Activated T-cell treated with anti-CD3 and anti-CD28 coated beads, Interleukin-2, amount 50 U/mL, for 4 hours (primary cell): ENCODE measurements around the gene SHROOM4. TPM values are rescaled to one million over a fixed set of nuclear protein-coding genes. Genes with fewer than 3 reads are reported as not detected.

Experiments used
- ATAC-seq, 2 donors: fragments of 200-7000 bp; cut with Tn5 transposase; one replicate each; pipeline ENCODE4 v1.10.0; 2021
- DNase-seq: peaks from one replicate; pipeline ENCODE4 v3.0.0-alpha.2; 2020
- H3K27me3 Mint-ChIP-seq: one replicate; pipeline ENCODE4 v1.8.0; 2021; ENCODE audit warnings: low read depth, mixed read lengths
- H3K36me3 Mint-ChIP-seq: one replicate; pipeline ENCODE4 v1.8.0; 2022; ENCODE audit warnings: mixed read lengths; ENCODE audit not compliant: insufficient read depth
- H3K4me1 Mint-ChIP-seq: one replicate; pipeline ENCODE4 v1.8.0; 2021; ENCODE audit warnings: low read depth, mixed read lengths
- H3K4me3 Mint-ChIP-seq: one replicate; pipeline ENCODE4 v1.8.0; 2021; ENCODE audit warnings: mild to moderate bottlenecking, moderate library complexity, mixed read lengths
- H3K9me3 Mint-ChIP-seq: one replicate; pipeline ENCODE4 v1.8.0; 2021; ENCODE audit warnings: mixed read lengths
- total RNA-seq, 3 donors: library from RNA; stranded (reverse); gene quantifications; one replicate each; pipeline ENCODE4 v1.2.1, GENCODE V29; 2021

The SHROOM4 gene
- total RNA-seq, 3 donors from 2014 or later = not detected

- ATAC-seq = no peak
- H3K4me3 Mint-ChIP-seq = no peak overlapping the region
These were observed 227.0 kb downstream of the SHROOM4 start for GRCh38 chrX:50586980-50587379.

GRCh38 chrX:50586407-50586806, 227.6 kb downstream of the SHROOM4 start:
- H3K9me3 Mint-ChIP-seq = no peaks in the 10 kb centered on the region
- H3K27me3 Mint-ChIP-seq = peaks cover 7% of the 10 kb centered on the region
- ATAC-seq (no peak), DNase-seq (no peak)
- H3K4me1 Mint-ChIP-seq = no peaks in the 10 kb centered on the region
- H3K4me3 Mint-ChIP-seq = no peak overlapping the region
- H3K36me3 Mint-ChIP-seq = no peaks in the 10 kb centered on the region

More at GRCh38 chrX:50586980-50587379, 227.0 kb downstream of the SHROOM4 start:
- no peaks in the 10 kb centered on the region for H3K9me3 Mint-ChIP-seq
- no peaks in the 10 kb centered on the region for H3K36me3 Mint-ChIP-seq
- no peak for DNase-seq
- peaks cover 7% of the 10 kb centered on the region for H3K27me3 Mint-ChIP-seq
- H3K4me1 Mint-ChIP-seq = no peaks in the 10 kb centered on the region

GRCh38 chrX:50581405-50581804, 232.6 kb downstream of the SHROOM4 start:
- H3K27me3 Mint-ChIP-seq = peaks cover 5% of the 10 kb centered on the region
- no peaks in the 10 kb centered on the region for H3K4me1 Mint-ChIP-seq
- no peaks in the 10 kb centered on the region for H3K36me3 Mint-ChIP-seq
- no peak for DNase-seq
- ATAC-seq = no peak
- H3K4me3 Mint-ChIP-seq = no peak overlapping the region
- no peaks in the 10 kb centered on the region for H3K9me3 Mint-ChIP-seq

GRCh38 chrX:50579955-50580354, 234.0 kb downstream of the SHROOM4 start:
- no peaks in the 10 kb centered on the region for H3K27me3 Mint-ChIP-seq
- no peak for ATAC-seq
- no peak overlapping the region for H3K4me3 Mint-ChIP-seq

GRCh38 chrX:50577326-50577725, 236.7 kb downstream of the SHROOM4 start:
- H3K4me3 Mint-ChIP-seq = no peak overlapping the region
- DNase-seq (no peak), ATAC-seq (no peak)
- H3K4me1 Mint-ChIP-seq = no peaks in the 10 kb centered on the region
- no peaks in the 10 kb centered on the region for H3K36me3 Mint-ChIP-seq
- no peaks in the 10 kb centered on the region for H3K9me3 Mint-ChIP-seq
- no peaks in the 10 kb centered on the region for H3K27me3 Mint-ChIP-seq

More at GRCh38 chrX:50579955-50580354, 234.0 kb downstream of the SHROOM4 start:
- Mint-ChIP-seq H3K9me3 (no peaks in the 10 kb centered on the region), H3K4me1 (no peaks in the 10 kb centered on the region), H3K36me3 (no peaks in the 10 kb centered on the region)
- no peak for DNase-seq

GRCh38 chrX:50567636-50568035, 246.4 kb downstream of the SHROOM4 start:
- H3K4me3 Mint-ChIP-seq = no peak overlapping the region
- H3K9me3 Mint-ChIP-seq = no peaks in the 10 kb centered on the region
- H3K27me3 Mint-ChIP-seq = no peaks in the 10 kb centered on the region
- H3K36me3 Mint-ChIP-seq = no peaks in the 10 kb centered on the region
- no peak for DNase-seq
- no peaks in the 10 kb centered on the region for H3K4me1 Mint-ChIP-seq
- no peak for ATAC-seq

- no peaks in the 10 kb centered on the region for H3K27me3 Mint-ChIP-seq
These were observed 248.3 kb downstream of the SHROOM4 start for GRCh38 chrX:50565718-50566117.

More at GRCh38 chrX:50565718-50566117, 248.3 kb downstream of the SHROOM4 start:
- Mint-ChIP-seq H3K4me3 (no peak overlapping the region), H3K4me1 (no peaks in the 10 kb centered on the region), H3K36me3 (no peaks in the 10 kb centered on the region), H3K9me3 (no peaks in the 10 kb centered on the region)
- no peak for DNase-seq
- ATAC-seq = no peak

Other genes starting within 250 kb of the SHROOM4 start
- gene BMP15, start 96.5 kb upstream of the SHROOM4 start, total RNA-seq = not detected